MCF 10A (cell line): ENCODE data around the gene WNT9A. TPM values are rescaled to one million over a fixed set of nuclear protein-coding genes. Genes with fewer than 3 reads are reported as not detected.

ENCODE experiments used
- BruUV-seq: library from RNA; stranded (reverse); fragments of 400-500 nt; replicated peaks from 2 replicates; lab custom pipeline; 2021; lab: Mats Ljungman, UMichigan
- CTCF ChIA-PET: fragments of 300-600 bp; sonication (Branson Sonifier 250); formaldehyde crosslinking; extraction: SDS; loops from one replicate; lab custom pipeline; 2021; ENCODE audit warnings: antibody characterized with exemption, inconsistent platforms; lab: Yijun Ruan, JAX
- POLR2A ChIA-PET: fragments of 300-600, 350-650 bp; sonication (Branson Sonifier 250); formaldehyde crosslinking; extraction: SDS; loops from one replicate; lab custom pipeline; 2020; ENCODE audit warnings: antibody characterized with exemption, inconsistent platforms; lab: Yijun Ruan, JAX
- DNase-seq: peaks from one replicate; pipeline ENCODE4 v3.0.0-alpha.2; 2018; ENCODE audit not compliant: unreplicated experiment
- H3K27ac Mint-ChIP-seq: one replicate; pipeline ENCODE4 v1.8.0; 2022; ENCODE audit warnings: mild to moderate bottlenecking, low read depth, mixed read lengths; ENCODE audit not compliant: unreplicated experiment
- H3K27me3 Mint-ChIP-seq: one replicate; pipeline ENCODE4 v1.8.0; 2022; ENCODE audit warnings: mixed read lengths; ENCODE audit not compliant: insufficient read depth, unreplicated experiment
- H3K36me3 Mint-ChIP-seq: one replicate; pipeline ENCODE4 v1.8.0; 2022; ENCODE audit warnings: mild to moderate bottlenecking, moderate library complexity, mixed read lengths; ENCODE audit not compliant: insufficient read depth, unreplicated experiment
- H3K4me1 Mint-ChIP-seq: one replicate; pipeline ENCODE4 v1.8.0; 2022; ENCODE audit warnings: mixed read lengths; ENCODE audit not compliant: insufficient read depth, unreplicated experiment
- H3K4me3 Mint-ChIP-seq: one replicate; pipeline ENCODE4 v1.8.0; 2022; ENCODE audit warnings: mild to moderate bottlenecking, moderate library complexity, mixed read lengths; ENCODE audit not compliant: unreplicated experiment
- H3K9me3 Mint-ChIP-seq: one replicate; pipeline ENCODE4 v1.8.0; 2022; ENCODE audit warnings: mixed read lengths; ENCODE audit not compliant: unreplicated experiment
- CTCF ChIP-seq: fragments of 200-600 bp; IDR thresholded peaks from one replicate; pipeline ENCODE4 v1.8.0; 2022; ENCODE audit warnings: antibody characterized with exemption, mild to moderate bottlenecking; ENCODE audit not compliant: unreplicated experiment
- intact Hi-C: fragments of 100-400 bp; cut with micrococcal nuclease; formaldehyde crosslinking; loops from 2 replicates; pipeline ENCODE4 v1.14.1; 2022
- microRNA-seq: library from miRNA; unstranded; fragments of <30 nt; microRNA quantifications from one replicate; pipeline ENCODE4 v1.2.0, GENCODE V29; 2022
- total RNA-seq: library from RNA; stranded (reverse); gene quantifications from 2 replicates; pipeline ENCODE4 v1.2.3, GENCODE V29; 2022

WNT9A gene
- total RNA-seq, 1 experiment from 2014 or later, result 2.6 TPM

- no peaks in the 10 kb centered on the region for H3K4me1 Mint-ChIP-seq
- no peak overlapping the region for H3K4me3 Mint-ChIP-seq
- no TSS peak for BruUV-seq
- intact Hi-C loops, result no loop called here
- H3K27ac Mint-ChIP-seq, result no peak overlapping the region
- POLR2A ChIA-PET, result no interaction called here
- peaks cover 13% of the 10 kb centered on the region for H3K9me3 Mint-ChIP-seq
- no peak for DNase-seq
- no peak for TF ChIP-seq CTCF
- H3K36me3 Mint-ChIP-seq, result no peaks in the 10 kb centered on the region
- H3K27me3 Mint-ChIP-seq, result peaks cover 21% of the 10 kb centered on the region
- CTCF ChIA-PET, result interaction anchor here (0.6 to 1.1 kb wide), 3 partner anchors 16 to 182 kb away, joined by 3 read pairs; no protein-coding TSS in a partner anchor
Observed at GRCh38 chr1:227869851-227870305, 77.9 kb downstream of the WNT9A start.

GRCh38 chr1:227869279-227869842 is 78.4 kb downstream of the WNT9A start:
- BruUV-seq, result no TSS peak
- H3K9me3 Mint-ChIP-seq, result peaks cover 7% of the 10 kb centered on the region
- H3K27ac Mint-ChIP-seq, result no peak overlapping the region
- intact Hi-C loops, result no loop called here
- H3K4me3 Mint-ChIP-seq, result no peak overlapping the region
- peaks cover 16% of the 10 kb centered on the region for H3K27me3 Mint-ChIP-seq
- no peaks in the 10 kb centered on the region for H3K36me3 Mint-ChIP-seq
- no peaks in the 10 kb centered on the region for H3K4me1 Mint-ChIP-seq
- no peak for DNase-seq
- ChIA-PET CTCF (interaction anchor here (0.6 to 1.1 kb wide), 3 partner anchors 16 to 182 kb away, joined by 3 read pairs; no protein-coding TSS in a partner anchor), POLR2A (no interaction called here)
- no peak for TF ChIP-seq CTCF

Small RNAs within 50 kb of the gene (microRNA-seq; reads per million reads assigned to microRNA genes)
- gene MIR5008, result 1.3 reads per million, percentile 3 among the genes with 10 or more reads in this experiment

Other genes with a start within 250 kb of the WNT9A start
- 34.0 and 43.2 TPM in 2 replicates for gene JMJD4, start 212.6 kb downstream of the WNT9A start, total RNA-seq
- gene SNAP47, start 212.5 kb downstream of the WNT9A start, total RNA-seq, result 38.0 and 44.0 TPM in 2 replicates
- gene PRSS38, start 132.3 kb downstream of the WNT9A start, total RNA-seq, result not detected in 2 replicates
- 0.10 TPM in 1 of 2 replicates, not detected in the other for gene WNT3A, start 59.1 kb upstream of the WNT9A start, total RNA-seq
- gene ARF1, start 134.8 kb upstream of the WNT9A start, total RNA-seq, result 870 and 1,140 TPM in 2 replicates
- gene C1orf35, start 155.4 kb upstream of the WNT9A start, total RNA-seq, result 48.9 and 49.2 TPM in 2 replicates
- gene MRPL55, start 161.4 kb upstream of the WNT9A start, total RNA-seq, result 85.4 and 111 TPM in 2 replicates
- 495 and 510 TPM in 2 replicates for gene GUK1, start 192.3 kb upstream of the WNT9A start, total RNA-seq
- gene GJC2, start 202.0 kb upstream of the WNT9A start, total RNA-seq, result 9.0 and 18.5 TPM in 2 replicates
- gene IBA57, start 217.9 kb upstream of the WNT9A start, total RNA-seq, result 12.0 and 16.5 TPM in 2 replicates